ENCODE measurements around the gene MTX1.
A peak's percentile ranks its signal among the peaks of the same experiment; 100 is the strongest.
"Not testable (repeated sequence)": the region's sequence is repeated elsewhere in the genome, so short reads cannot be mapped to it uniquely, and the experiment has no call there.

The MTX1 gene

DNA sequence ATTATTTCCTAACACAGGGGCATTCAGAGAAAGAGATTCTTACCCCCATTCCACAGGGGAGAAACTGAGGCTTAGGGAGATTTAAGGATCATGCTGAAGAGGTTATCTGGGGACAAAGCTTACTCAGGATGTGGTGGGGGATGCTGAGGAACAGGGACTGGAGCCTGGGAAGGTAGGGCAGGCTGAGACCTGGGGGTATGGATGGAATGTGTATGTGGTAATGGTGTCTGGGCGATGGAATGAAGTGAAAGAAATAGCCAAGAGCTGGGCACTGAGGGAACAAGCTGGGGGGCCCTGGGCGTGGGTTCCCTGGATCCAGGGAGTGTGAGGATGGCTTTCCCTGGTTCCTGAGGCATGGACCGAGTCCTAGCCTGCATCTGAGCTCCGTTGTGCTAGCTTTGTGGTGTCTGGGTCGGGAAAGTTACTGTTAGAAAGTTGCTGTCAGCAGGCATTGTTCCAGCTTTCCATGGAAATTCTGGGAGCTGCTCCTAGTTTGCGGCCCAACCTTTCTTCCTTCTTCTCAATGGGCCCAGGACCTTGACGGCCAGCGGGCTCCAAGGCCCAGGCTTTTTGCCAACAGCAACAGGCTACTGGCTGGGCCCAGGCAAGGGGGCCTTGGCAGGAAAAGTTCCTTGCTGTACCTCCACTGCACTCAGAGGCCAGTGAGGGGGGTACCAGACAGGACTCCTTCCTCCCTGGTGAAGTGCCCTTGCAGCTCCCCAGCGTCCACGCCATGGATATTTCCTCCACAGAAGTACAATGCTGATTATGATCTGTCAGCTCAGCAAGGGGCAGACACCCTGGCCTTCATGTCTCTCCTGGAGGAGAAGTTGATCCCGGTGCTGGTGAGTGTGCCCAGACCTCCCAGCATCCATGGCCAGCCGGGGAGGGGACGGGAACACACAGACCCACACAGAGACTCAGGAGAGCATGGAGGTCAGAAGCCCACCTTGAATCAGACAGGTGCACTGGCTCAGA lies 23.8 kb downstream of the MTX1 start:
- DNase-seq = peak in 34 of 56 donors; percentile 4 to 66 (median 22)

DNA sequence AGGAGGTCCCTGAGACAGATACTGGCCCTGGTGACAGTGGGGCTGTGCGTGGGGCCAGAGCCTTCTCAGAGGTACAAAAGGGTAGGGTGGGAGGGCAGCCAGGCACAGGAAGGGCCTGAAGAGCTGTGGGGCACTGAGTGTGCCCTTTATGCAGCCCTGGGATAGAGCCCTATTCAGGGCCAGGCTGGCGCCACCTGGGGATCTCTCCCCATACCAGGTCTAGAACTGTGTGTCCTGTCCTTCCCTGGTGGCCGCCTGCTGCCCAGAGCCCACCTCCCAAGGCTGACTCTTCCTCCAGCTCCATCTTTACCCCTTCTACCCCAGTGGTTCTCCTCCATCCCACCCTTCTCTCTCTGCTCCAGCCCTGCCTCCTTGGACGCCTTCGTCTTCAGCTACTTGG lies 25.0 kb downstream of the MTX1 start:
- DNase-seq = not testable (repeated sequence)

DNA sequence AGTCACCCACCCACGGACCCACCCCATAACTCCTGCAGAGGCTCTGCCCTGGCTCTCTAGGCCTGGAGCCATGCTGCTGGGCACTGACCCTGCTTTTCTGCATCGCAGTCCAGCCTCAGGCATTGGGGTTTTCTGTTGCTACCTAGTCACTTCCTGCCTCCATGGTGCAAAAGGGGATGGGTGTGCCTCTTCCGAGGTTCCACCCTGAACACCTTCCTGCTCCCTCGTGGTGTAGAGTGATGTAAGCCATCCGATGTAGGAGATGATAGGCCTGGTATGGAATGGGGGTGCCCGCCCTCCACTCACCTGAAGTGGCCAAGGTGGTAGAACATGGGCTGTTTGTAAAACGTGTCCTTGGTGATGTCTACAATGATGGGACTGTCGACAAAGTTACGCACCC lies 26.9 kb downstream of the MTX1 start:
- DNase-seq = not testable (repeated sequence)

DNA sequence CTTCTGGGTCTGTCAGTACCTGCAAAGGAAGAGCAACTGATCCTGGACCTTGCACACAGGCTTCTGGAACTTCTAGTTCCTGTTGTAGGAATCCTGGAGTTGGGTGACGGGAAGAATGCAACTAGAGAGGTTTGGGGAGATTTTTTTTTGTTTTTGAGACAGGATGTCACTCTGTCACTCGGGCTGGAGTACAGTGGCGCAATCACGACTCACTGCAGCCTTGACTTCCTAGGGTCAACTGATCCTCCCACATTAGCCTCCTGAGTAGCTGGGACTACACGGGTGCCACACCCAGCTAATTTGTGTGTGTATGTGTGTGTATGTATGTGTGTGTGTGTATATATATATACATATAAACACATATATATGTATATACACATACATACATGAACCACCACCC lies 28.0 kb downstream of the MTX1 start:
- DNase-seq = no peak

DNA sequence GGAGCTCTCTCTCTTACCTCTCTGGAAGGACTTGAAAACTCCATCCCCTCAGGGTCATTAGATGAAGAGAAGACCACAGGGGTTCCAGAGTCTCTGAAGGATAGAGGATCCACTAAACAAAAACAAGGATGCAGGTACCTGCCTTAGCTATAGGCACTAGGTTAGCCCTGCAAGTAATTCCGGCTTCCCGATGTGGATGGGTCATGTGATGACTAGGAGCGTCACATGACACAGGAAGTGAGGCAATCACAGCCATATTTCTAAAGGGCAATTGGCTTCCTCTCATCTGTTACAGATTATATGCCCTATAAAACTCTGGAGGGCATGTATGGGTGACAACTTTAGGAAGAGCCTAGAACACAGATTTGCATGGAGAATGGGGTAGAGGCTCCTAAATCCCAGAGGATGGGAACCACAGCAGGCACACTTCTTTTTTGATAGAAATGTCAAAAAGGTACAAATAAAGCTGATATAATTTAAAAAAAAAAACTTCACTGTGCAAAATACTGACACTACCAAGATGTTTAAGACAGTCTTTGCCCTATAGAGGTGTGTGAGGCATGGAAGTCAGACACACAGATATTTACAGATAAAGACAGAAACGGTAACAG lies 32.7 kb downstream of the MTX1 start:
- DNase-seq = peak in 55 of 56 donors; percentile 20 to 90 (median 69)

DNA sequence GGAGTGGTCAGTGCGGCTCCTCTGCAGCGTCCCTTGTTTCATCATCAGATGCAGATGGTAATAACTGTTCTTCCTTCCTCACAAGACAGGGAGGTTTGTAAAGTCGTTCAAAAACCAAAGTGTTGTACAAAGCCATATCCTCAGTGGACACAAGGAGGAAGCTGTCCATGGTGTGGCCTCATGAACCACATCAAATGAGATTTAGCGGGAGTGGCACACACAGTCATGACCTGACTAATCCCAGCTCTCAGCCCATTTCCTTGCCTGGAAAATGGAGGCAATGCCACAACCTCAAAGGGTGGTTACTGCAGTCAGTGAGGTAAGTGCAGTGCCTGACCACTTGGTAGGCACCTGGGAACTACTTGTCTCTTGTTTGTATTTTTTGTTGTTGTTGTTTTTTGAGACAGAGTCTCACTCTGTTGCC lies 33.4 kb downstream of the MTX1 start:
- DNase-seq = no peak

DNA sequence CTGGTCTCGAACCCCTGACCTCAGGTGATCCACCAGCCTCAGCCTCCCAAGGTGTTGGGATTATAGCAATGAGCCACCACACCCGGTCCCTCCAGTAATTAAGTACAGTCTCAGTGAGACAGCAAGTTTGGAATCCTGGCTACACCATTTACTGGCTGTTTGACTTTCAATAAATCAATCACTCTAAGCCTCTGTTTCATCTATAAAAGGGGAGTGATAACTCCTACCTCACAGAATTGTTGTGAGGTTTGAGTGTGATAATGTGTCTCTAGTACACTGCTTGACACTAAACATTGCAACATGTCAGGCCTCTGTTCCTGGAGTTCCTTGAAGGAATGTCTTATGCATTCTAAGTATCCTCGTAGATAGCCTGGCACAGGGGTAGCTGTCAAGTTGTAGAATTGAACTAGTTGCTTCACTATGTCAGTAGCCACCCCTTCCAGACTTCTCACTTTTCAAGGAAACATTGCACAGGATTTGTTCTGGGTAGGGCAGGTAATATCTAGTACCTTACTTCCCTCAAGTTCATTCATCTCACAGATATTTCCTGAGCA lies 34.4 kb downstream of the MTX1 start:
- no peak for DNase-seq

DNA sequence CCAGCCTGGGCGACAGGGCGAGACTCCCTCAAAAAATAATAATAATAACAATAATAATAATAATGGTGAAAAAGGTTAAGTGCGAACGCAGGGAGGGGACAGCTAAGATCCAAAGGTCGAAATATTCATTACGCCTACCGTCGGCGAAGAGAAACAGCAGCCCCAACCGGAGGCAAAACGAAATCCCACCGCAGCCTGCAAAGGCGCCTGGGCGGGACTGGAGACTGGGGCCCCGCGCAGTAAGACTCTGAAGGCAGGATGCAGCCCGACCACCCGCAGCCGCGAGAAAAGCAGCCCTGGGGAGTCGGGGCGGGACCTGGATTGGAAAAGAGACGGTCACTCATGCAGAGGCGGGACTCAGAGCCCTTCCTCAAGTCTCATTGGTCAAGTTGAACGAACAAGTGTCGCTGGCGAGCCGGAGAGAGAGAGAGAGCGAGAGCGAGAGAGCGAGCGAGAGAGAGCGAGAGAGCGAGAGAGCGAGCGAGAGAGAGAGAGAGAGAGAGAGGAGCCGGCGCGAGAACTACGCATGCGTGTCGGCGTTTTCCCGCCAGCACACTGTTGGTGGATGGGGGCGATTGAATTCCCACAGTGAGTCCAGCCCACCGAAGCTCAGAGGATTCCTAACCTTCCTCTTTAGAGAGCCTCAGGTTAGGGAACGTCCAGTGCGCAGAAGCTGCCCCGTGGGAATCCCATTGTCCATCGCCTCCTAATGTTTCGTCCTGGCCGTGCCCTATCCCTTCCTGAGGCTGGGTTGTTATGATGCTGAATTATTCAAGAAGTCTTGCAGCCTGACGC lies 36.1 kb downstream of the MTX1 start:
- DNase-seq = peak; percentile 80 to 99 (median 96)

DNA sequence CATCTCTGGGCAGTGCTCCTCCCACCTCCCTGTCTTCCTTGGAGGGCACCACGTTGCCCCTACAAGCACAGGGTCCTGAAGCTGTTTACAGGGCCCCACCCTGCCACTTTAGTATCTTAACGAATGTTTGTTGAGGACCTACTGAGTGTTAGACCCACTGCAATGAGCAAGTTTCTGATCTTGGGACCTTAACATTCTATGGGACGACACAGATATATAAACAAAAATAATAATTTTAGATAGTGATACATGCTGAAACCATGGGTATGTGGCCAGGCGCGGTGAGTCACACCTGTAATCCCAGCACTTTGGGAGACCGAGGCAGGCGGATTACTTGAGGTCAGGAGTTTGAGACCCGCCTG lies 36.6 kb downstream of the MTX1 start:
- no peak for DNase-seq

DNA sequence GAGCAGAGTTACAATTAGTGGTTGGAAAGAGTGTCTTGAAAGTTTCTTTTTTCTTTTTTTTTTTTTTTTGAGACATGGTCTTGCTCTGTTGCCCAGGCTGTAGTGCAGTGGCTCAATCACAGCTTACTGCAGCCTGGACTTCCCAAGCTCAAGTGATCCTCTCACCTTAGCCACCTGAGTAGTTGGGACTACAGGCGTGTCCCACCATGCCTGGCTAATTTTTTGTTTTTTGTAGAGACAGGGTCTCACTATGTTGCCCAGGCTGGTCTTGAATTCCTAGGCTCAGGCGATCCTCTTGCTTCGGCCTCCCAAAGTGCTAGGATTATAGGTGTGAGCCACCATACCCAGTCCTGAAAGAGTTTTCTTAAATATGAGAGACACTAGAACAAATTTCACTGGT lies 38.3 kb downstream of the MTX1 start:
- DNase-seq = not testable (repeated sequence)

DNA sequence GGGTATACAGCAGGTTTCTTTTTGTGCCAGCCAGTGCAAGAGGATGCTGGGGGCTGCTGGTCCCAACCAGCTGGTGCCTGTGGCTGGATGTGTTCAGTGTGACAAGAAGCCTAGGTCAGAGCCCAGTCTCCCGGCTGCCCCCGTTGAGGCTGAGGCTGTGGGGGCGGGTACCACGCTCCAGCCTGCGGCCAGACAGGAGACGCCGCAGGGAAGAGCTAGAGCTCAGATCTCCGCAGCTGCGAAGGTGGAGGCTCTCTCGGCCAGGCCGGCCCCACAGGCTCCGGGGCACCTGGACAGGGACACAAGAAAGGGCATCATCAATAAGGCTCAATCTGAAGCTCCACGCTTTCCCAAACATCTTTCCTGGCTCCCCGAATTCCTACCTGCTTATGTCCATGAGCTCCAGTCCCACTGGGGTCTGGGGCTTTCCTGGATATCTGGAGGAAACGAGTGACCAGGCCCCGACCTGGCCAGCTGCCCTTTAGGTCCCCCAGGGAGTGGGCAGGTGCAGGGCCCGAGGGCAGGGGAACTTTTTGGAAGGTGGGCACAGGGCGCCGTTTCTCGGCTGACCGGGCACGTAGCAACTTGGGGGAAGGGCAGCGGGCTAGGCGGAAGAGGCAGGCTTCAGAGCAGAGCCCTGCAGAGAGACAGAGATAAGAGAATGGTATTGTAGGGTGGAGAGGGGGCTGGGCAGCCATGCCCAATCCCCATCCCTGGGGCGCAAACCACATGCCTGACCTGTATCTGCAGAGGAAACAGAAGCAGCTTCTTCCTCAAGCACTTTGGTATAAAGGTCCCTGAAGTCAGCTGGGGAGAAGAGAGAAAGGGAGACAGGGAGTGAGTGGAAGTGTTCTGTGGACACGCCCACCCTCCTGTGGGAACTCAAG lies 39.4 kb downstream of the MTX1 start:
- no peak for DNase-seq

DNA sequence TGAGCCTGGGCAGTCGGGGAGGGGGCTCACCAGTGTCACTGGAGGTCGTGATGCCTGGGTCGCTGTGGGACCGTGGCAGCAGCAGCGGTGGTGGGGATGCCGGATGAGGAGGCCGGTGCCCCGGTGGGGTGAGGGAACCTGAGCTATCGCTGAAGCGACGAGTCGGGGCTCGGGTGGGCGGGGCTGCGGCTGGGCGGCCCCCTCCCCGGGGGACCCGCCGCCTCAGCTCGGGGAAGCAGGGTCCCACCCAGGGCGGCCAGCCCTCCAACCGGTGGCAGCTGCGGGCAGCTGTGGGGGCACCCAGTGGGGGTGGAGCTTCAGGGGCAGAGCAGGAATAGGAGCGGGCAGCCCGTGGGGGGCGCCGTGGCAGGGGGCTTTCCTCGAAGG lies 41.7 kb downstream of the MTX1 start:
- DNase-seq = peak in 1 of 56 donors; percentile 51

DNA sequence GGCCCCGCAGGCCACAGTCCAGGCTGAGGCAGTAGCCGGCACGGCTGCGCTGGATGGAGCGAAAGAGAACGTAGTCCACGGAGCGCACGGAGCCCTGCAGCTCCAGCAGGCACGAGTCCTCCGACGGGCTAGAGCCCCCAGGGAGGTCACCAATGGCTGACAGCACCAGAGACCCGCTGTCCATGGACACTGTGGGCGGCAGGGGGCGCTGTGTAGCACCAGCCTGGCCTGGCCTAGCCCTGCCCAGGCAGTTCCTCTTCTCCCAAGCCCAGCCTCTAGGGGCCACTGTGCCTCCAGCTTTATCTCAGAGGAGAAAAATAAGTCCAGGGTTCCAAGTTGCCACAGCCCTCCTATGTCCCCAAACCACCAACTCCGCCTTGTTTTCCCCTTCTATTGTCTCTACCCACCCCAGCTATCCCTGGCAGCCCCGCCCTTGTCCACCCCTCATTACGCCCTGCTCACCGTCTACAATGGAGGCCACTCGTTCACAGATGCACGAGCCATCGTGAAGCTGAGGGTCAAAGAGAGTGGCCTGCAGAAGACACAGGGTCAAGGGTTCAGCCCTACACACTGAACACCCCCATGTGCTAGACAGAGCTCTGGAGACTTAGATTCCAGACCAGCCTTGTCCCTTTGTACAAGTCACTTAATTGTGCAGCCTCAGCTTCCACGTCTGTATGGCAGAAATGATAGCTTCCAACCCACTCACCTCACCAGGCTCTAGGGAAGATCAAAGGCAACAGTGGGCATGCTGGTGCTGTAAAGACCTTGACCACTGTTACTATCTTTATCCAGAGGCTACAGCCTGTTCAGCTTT lies 42.3 kb downstream of the MTX1 start:
- DNase-seq = peak in 54 of 56 donors; percentile 30 to 95 (median 80)

DNA sequence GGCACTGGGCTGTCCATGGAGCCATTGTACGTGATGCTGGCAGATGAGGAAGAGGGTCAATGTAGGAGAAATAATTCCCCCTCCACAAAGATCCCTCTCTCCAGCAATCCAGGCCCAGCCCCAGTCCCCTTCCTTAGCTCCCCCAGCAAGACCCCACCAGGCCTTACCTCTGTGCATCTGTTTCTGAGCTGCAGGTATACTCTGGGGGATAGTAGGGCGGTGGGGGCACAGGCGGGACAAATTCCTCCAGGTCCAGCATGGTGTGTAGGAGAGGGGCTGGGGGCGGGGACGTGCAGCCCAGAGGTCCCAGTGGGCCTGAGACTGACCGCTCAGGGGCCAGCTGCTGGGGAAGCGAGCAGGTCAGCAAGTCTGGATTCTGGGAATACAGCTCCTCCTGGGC lies 43.1 kb downstream of the MTX1 start:
- DNase-seq = no peak

DNA sequence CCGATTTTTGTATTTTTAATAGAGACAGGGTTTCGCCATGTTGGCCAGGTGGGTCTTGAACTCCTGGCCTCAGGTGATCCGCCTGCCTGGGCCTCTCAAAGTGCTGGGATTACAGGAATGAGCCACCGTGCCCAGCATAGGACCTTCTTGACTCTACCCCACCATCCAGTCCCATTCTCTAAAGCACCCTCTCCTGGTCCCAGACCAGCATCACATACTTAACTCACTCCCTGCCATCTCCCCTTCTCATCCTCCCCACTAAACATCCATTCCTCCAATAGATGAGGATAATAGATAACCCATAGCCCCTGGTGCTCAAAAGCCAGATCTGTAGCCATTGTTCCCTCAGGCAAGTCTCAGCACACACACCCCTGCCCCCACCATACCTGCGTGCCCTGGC lies 44.7 kb downstream of the MTX1 start:
- no peak for DNase-seq

DNA sequence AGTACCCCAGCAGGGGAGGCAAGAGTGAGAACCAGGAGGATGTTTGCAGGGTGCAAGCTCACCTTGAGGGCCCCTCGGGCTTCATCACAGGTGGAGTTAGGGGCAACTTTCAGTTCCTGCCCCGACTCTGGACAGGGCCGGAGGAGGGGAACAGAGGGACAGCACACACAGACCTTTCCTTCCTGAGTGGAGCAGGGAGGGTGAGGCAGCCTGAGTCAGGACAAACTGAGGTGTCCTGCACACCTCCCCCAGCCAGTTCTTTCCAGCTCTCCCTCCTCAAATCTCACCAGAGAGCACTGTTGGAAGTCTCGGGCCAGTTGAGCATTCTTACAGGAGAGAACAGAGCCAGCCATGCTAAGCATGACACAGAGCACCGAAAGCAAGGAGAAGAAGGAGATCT lies 45.3 kb downstream of the MTX1 start:
- DNase-seq = peak in 1 of 56 donors; percentile 4

DNA sequence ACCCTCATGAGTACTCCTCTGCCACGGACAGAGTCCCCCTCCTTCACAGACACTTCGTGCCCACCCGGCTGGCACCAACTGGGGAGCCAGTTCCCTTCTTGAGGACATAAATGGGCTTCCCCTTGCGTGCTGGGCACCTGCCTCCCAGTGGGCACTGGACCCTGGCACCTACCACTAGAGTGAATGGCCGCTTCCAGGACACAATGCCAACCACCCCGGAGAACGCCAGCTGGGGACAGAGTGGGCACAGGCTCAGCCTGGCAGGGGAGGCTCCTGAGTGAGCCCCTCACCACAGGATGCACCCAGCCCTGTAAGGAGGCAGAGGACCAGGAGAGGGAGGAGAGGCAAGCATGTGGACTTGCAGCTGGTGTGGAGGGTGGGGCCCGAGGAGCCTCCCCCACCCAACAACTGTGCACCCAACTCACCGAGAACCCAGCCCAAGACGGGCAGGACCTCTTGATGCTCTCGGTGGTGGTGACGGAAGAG lies 45.8 kb downstream of the MTX1 start:
- DNase-seq = peak in 6 of 56 donors; percentile 2 to 55 (median 36)

DNA sequence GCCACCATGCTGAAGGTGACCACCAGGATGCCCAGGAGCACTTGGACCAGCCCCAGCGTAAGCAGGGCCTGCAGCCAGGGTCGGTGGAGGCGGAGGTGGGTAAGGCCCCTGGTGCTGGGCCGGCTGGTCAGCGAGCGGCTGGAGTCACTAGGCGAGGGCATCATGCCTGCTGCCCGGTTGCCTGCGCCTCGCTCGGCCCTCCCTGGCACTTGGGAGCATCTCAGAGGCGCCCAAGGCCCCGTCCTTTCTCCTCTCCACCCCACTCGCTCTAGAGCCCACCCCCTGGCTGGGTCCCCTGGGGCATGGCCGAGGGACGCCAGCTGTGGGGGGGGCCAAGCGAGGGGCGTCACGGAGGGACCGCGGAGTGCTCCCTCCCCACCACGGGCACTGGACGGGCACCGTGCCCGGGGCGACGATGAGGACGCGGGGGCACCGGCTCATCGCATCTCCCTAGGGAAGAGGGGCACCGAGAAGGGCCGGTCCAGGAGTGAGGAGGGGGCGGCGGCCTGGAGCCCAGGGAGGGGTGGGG lies 46.3 kb downstream of the MTX1 start:
- DNase-seq = peak in 27 of 56 donors; percentile 9 to 78 (median 47)

Measured in nucleus accumbens (tissue), 56 donors.